CD4-positive, alpha-beta T cell treated with Interleukin-15 for 1 hour (primary cell): ENCODE data around the gene CLCN6.

Experiments used
- DNase-seq: peaks from one replicate; pipeline ENCODE4 v3.0.0-alpha.2; 2020

Gene CLCN6

GRCh38 chr1:11833497-11833896 lies 27.5 kb downstream of the CLCN6 start:
- no peak for DNase-seq

GRCh38 chr1:11833900-11834299 lies 27.9 kb downstream of the CLCN6 start:
- DNase-seq = no peak

- DNase-seq = no peak
Observed at GRCh38 chr1:11835441-11836225, 29.6 kb downstream of the CLCN6 start.

GRCh38 chr1:11836955-11837766 lies 31.2 kb downstream of the CLCN6 start:
- no peak for DNase-seq

GRCh38 chr1:11837767-11838348 lies 31.9 kb downstream of the CLCN6 start:
- no peak for DNase-seq

- peak; percentile 70 for DNase-seq
Observed at GRCh38 chr1:11838349-11839272, 32.6 kb downstream of the CLCN6 start.

GRCh38 chr1:11839727-11840705 lies 34.0 kb downstream of the CLCN6 start:
- no peak for DNase-seq

GRCh38 chr1:11841245-11842153 lies 35.5 kb downstream of the CLCN6 start:
- DNase-seq = peak; percentile 20

- DNase-seq = peak; percentile 33
Observed at GRCh38 chr1:11842154-11843041, 36.4 kb downstream of the CLCN6 start.

- no peak for DNase-seq
Observed at GRCh38 chr1:11845641-11846335, 39.8 kb downstream of the CLCN6 start.

GRCh38 chr1:11847667-11848372 lies 41.8 kb downstream of the CLCN6 start, which contains the start of gene NPPA:
NPPA (minus strand) TSS chr1:11847783; CDS start chr1:11847684, 99 bp downstream.
- no peak for DNase-seq

GRCh38 chr1:11848373-11848700 lies 42.3 kb downstream of the CLCN6 start:
- DNase-seq = no peak

GRCh38 chr1:11850156-11850555 lies 44.2 kb downstream of the CLCN6 start:
- no peak for DNase-seq

GRCh38 chr1:11851180-11851579 lies 45.2 kb downstream of the CLCN6 start:
- DNase-seq = no peak

GRCh38 chr1:11854519-11854918 lies 48.5 kb downstream of the CLCN6 start:
- no peak for DNase-seq

GRCh38 chr1:11855430-11855829 lies 49.4 kb downstream of the CLCN6 start:
- DNase-seq = no peak

- DNase-seq = no peak
Observed at GRCh38 chr1:11856698-11857097, 50.7 kb downstream of the CLCN6 start.
